CD4-positive, alpha-beta T cell treated with Interleukin-4 for 4 hours (primary cell): ENCODE measurements around the gene COLEC11.
"Not testable (repeated sequence)": the region's sequence is repeated elsewhere in the genome, so short reads cannot be mapped to it uniquely, and the experiment has no call there.

ENCODE experiments used
- DNase-seq: peaks from one replicate; pipeline ENCODE4 v3.0.0-alpha.2; 2020

Gene COLEC11

GRCh38 chr2:3626118-3626811 lies 31.4 kb downstream of the COLEC11 start:
- DNase-seq, result no peak

DNA sequence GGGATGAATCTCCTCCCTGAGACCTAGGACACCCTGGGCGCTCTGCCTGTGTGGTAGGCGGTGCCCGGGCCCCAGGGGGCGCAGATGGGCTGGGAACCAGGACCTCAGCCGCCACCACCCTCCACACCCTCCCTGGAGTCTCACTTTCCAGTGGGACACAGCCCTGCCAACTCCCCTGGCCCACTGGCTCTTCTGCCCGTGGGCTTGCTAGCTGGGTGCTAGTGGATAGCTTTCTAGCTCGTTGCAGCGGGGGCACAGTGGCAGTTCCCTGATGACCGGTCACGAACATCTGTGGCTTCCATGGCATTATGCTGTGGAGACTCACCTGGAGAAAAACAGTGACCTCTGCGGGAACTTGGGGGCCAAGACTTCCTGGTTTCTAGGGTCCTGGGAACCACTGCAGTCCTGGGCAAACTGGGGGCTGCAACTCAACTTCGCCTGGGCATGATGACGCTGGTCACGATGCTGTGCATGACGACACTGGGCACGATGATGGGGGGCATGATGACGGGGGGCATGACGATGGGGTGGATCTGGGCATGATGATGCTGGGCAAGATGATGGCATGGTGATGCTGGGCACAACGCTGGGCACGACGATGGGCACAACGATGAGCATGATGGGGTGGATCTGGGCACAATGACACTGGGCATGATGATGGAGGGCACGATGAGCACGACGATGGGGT lies 32.0 kb downstream of the COLEC11 start:
- DNase-seq, result no peak

DNA sequence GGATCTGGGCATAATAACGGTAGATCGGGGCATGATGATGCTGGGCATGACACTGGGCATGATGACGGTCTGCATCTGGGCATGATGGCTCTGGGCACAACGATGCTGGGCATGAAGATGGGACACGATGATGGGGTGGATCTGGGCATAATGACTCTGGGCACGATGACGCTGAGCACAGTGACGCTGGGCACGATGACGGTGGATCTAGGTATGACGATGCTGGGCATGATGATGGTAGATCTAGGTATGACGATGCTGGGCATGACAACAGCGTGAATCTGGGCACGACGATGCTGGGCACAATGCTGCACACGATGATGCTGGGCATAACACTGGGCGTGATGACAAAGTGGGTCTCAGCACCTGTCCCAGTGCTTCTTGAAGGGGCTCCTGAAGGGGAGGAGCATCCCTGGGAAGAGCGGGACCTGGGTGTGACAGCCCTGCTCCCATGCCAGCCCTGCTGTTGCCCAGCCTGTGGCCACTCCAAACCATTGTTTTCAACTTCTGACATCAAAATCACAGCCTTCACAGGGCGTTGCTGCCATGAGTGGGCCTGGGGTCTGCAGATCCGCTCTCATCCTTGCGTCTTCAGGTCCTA lies 32.7 kb downstream of the COLEC11 start:
- DNase-seq, result no peak

DNA sequence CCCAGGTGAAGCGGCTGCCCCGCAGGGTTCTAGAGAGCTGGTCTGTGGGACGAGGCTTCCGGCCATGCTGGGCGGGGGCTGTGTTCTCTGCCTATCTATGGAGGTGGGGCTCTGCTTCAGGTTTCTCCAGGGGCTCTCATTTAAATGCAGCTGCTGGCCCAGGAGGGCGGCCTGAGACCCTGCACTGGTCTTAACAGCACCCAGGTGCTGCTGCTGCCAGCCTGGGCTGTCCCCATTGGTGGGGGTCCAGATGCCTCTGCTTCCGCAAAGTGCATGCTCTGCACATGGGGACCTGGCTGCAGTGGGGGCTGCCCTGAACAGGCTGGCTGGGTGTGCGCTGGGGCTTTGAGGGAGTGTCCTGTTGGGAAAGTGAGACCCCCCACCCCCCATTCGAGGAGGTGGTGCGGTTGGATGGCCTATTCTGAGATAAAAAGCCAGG lies 33.3 kb downstream of the COLEC11 start:
- DNase-seq, result no peak

GRCh38 chr2:3628800-3629199 lies 33.9 kb downstream of the COLEC11 start:
- DNase-seq, result no peak

GRCh38 chr2:3630631-3631030 lies 35.7 kb downstream of the COLEC11 start:
- DNase-seq, result no peak

- no peak for DNase-seq
These were observed 36.4 kb downstream of the COLEC11 start for GRCh38 chr2:3631161-3631850.

DNA sequence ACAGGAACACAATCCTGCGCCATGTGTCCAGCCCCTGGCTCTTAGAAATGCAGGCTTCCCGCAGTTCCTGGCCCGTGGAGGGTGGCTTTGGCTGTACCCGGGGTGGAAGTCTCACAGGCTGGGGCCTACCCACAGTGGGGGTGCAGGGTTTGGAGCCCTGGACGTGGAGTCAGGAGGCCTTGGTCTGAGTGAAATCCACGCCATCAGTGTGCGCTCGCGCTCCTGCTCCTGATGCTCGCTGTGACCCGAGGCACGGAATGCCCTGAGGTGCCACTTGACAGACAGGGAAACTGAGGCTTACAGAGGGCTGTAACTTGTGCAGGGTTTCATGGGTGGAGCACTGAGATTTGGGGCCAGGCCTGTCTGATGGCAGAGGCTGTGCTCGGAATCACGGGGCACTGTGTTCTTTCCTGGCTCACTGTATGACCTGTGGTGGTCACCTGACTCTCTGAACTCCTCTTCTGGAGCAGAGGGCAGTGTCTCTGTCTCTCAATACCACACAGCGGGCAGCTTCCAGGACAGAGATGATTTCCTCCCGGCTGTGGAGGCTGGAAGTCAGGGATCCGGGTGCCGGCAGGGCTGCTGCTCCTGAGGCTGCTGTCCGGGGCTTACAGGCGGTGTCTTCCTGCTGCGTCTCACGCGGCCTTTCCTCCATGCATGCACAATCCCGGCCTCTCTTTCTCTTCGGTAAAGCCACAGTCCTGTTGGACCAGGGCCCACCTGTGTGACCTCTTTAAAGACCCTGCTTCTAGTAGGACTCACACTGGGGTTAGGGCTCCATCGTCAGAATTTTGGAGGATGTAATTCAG lies 37.1 kb downstream of the COLEC11 start:
- DNase-seq, result no peak

- no peak for DNase-seq
These were observed 38.4 kb downstream of the COLEC11 start for GRCh38 chr2:3633089-3633981.

DNA sequence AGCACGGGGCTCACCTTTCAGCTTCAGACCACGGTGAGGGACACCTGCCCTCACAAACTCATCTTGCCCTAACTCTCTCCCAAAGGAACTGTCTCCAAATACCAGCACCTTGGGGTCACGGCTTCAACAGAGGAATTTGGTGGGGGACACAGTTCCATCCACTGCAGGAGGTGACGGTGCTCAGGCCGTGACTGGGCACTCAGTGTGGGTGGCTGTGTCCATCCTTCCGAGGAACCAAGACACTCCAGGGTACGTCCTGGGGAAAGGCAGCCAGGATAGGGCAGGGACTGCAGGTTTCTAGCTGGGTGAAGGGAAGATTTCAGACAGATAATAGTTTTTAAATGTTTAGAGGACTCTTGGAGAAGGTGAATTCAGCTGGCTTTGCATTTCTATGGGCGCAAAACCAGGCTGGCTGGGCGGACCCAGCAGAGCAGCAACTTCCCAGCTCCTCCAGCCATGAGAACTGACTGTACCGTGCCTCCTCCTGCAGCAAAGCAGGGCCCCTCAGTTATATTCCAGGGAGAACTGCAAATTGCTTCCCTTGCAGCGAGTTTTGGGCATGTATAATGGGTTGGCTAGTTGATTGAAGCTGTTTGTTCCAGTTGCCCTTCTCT lies 39.2 kb downstream of the COLEC11 start:
- DNase-seq, result no peak

DNA sequence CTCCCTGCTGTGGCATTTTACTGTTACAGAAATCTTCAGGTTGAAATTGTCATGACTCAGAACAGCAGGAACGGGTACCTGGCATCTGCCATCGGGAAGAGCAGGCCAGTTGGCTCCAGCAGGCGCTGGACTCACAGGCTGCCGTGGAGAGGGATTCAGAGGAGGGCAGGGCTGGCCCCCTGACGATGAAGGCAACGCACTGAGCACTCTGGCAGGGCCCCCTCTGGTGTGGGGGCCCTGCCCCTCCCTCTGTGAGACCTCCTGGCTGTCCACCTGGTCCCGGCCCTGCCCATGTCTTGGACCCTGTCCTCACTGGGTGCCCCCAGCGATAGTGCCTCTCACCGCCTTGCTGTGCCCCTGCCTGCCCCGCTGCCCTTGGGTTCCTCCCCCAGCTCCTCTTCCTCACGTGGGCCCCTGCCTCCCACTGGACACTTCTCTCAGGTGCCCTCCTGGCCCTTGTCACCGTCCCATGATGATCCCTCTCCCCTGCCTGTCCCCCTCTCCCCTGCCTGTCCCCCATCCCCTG lies 39.7 kb downstream of the COLEC11 start:
- DNase-seq, result no peak

DNA sequence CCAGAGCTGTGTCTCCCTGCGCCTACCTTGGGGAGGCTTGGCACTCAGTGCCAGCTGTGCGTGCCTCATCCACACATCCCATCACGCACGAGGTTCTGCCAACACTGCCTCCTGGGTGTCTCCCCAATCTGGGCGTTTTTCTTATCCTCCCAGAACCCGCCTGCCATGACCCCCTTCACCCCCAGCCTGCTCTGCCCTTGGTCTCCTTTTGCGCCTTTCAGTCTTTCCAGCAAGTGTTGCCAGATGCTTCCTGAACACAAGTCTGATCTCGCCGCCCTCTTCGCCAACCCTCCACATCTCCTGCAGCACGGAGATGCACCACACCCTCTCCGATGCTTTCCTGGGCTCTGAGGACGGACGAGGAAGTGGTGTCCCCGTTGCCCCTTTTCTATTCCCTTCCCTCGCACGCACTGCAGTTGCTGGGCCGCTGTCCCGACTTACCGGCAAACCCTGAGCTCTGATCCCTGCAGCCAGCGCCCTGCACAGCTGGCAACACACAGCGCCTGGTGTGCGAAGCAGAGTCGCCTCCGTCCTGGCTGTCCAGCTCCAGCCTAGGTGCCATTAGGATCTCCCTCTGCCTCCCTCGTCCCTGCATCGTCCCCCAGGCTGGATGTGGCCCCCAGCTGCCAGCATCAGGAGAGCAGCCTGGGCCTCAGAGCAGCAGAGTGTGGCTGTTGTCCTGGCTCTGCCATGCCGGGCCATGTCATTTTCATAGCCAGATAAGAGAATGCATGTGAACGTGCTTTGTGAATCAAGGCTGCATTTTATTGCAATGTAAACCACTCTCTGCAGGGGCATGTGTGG lies 40.5 kb downstream of the COLEC11 start:
- no peak for DNase-seq

DNA sequence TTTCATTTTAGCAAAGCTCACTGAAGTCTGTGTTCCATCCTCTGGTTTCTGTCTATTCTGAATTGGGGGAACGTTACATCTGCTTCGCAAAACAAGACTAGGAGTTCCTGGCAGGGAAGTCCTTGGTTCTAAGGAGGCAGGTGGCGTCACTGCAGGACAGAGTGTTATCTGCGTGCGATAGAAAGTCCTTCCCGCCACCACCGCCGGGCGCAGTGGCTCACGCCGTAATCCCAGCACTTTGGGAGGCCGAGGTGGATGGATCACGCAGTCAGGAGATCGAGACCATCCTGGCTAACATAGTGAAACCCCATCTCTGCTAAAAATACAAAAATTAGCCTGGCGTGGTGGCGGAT lies 41.0 kb downstream of the COLEC11 start:
- not testable (repeated sequence) for DNase-seq

DNA sequence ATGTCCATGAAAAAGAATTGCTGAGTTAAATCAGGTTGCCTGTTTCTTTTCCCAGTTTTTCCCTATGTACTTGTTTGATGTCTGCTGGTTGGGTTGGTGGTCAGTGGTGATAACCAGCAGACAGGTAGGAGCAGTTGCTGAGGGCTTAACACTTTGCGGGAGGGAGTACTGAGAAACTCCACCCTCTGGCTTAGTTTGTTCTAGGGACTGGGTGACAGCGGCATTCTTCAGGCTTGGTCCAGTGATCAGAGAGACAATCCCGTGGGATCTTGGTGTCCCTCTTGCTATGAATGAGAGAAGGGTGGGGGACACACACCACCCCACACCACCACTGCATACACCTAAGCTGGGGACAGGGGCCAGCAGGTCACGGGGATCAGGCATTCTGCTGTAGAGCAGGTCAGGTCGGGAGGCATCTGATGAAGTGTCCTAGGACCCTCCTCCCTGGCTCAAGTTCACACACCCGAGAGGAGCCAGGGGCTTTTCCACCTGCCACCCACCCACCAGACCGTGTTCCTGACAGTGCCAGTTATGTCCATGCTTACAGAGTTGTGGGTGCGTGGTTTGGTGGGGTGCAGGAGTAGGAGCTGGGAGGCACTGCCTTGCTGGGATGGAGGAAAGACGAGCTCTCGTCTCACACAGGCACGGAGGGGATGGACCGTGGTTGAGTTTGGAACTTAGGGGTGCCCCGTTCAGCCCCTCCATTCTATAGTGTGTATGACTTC lies 41.8 kb downstream of the COLEC11 start:
- no peak for DNase-seq

DNA sequence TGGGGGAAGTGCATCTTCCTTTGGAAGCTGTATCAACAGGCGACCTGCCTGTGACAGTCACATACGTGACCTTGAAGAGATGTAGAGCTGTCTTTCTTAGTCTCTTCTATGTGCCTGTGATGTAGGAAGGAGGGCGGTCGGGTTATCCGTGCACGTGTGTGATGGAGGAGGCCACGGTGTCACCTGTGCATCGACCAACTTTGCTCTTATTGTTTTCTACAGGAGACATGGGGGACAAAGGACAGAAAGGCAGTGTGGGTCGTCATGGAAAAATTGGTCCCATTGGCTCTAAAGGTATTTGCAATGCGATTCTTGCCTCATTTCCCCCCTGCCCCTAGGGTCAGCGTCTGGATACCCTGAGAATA lies 42.4 kb downstream of the COLEC11 start:
- DNase-seq, result no peak

GRCh38 chr2:3637692-3638455 lies 43.0 kb downstream of the COLEC11 start:
- no peak for DNase-seq

- DNase-seq, result no peak
These were observed 43.5 kb downstream of the COLEC11 start for GRCh38 chr2:3638456-3638810.

DNA sequence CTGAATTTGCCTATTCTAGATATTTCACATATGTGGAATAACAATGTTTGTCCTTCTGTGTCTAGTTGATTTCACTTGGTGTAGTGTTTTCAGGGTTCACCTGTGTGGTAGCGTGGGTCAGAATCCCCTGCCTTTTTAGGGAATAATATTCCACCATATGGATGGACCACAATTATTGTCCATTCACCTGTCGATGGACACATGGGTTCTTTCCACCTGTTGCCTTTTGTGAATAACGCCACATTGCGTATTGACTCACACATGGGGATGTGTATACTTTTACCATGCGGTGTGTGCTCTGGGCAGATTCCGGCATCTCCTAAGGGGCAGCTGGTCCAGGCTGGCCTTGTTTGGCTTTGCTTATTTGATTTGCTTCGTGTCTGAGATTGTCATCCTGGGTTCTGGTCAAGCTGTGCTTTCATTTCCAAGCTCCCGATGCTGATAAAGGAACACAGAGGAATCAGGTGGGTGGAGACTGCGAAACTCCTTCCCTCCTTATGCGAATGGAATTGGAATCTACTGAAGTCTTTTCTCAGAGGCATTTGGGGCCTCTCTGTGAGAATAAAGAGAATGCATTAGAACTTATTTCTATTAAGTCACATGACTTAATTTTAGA lies 44.2 kb downstream of the COLEC11 start:
- DNase-seq, result no peak
